ENCODE results near the gene RAB11A.

GRCh38 chr15:65916664-65917406 is 47.5 kb downstream of the RAB11A start:
- TF ChIP-seq POLR2AphosphoS5 (IDR thresholded peaks at IDR 0.05; ENCODE audit: borderline replicate concordance, low read depth, low read length) (no peak), EZH2 (IDR thresholded peaks at IDR 0.05) (no peak), FOXP2 (optimal IDR thresholded peaks at IDR 0.05; ENCODE audit: control extremely low read depth, extremely low read length, insufficient read depth) (peak; percentile 58)

Data from SK-N-MC (cell line).